HG02981 (cell line): Measurements from ENCODE around the gene KLK6.

Experiments used
- ATAC-seq: cut with Tn5 transposase; IDR thresholded peaks from one replicate; pipeline ENCODE4 v1.9.1; 2021; ENCODE audit warnings: mild to moderate bottlenecking, moderate library complexity; ENCODE audit not compliant: unreplicated experiment

Gene KLK6

GRCh38 chr19:50969413-50969760 lies at the start of gene KLK6:
Gene KLK6, minus strand, starts transcription at chr19:50969591. Its CDS starts 1,487 bp downstream, at chr19:50968104.
- no peak for ATAC-seq

GRCh38 chr19:51018745-51019543 lies 49.6 kb upstream of the KLK6 start:
- ATAC-seq = no peak

GRCh38 chr19:51016798-51017683 lies 47.6 kb upstream of the KLK6 start:
- ATAC-seq = no peak

GRCh38 chr19:51015691-51016267 lies 46.4 kb upstream of the KLK6 start:
- no peak for ATAC-seq

GRCh38 chr19:51014242-51014641 lies 44.9 kb upstream of the KLK6 start:
- no peak for ATAC-seq

- no peak for ATAC-seq
Measured at GRCh38 chr19:51012661-51013190, 43.3 kb upstream of the KLK6 start.

GRCh38 chr19:51010066-51010795 lies 40.8 kb upstream of the KLK6 start:
- no peak for ATAC-seq

GRCh38 chr19:51009061-51009891 lies 39.9 kb upstream of the KLK6 start:
- no peak for ATAC-seq

GRCh38 chr19:51007488-51007887 lies 38.1 kb upstream of the KLK6 start:
- no peak for ATAC-seq

- ATAC-seq = no peak
Measured at GRCh38 chr19:51006406-51006805, 37.0 kb upstream of the KLK6 start.

GRCh38 chr19:51005248-51005647 lies 35.9 kb upstream of the KLK6 start:
- no peak for ATAC-seq

- ATAC-seq = no peak
Measured at GRCh38 chr19:51003316-51003715, 33.9 kb upstream of the KLK6 start.

- ATAC-seq = no peak
Measured at GRCh38 chr19:51002542-51003311, 33.3 kb upstream of the KLK6 start.

- ATAC-seq = no peak
Measured at GRCh38 chr19:51002089-51002532, 32.7 kb upstream of the KLK6 start.

- no peak for ATAC-seq
Measured at GRCh38 chr19:51001515-51001914, 32.1 kb upstream of the KLK6 start, which contains the start of gene KLK8. Gene KLK8, minus strand, starts transcription at chr19:51001604. Its CDS starts 437 bp downstream, at chr19:51001167.

GRCh38 chr19:51000981-51001380 lies 31.6 kb upstream of the KLK6 start:
- ATAC-seq = no peak

- no peak for ATAC-seq
Measured at GRCh38 chr19:51000426-51000825, 31.0 kb upstream of the KLK6 start.

- no peak for ATAC-seq
Measured at GRCh38 chr19:50998686-50999085, 29.3 kb upstream of the KLK6 start.

- no peak for ATAC-seq
Measured at GRCh38 chr19:50998061-50998460, 28.7 kb upstream of the KLK6 start.
